DMS79 treated with DMSO at 0.1 percent for 48 hours (cell line): ENCODE results near the gene FRAT1.
"Not testable (repeated sequence)": the region's sequence is repeated elsewhere in the genome, so short reads cannot be mapped to it uniquely, and the experiment has no call there.

Experiments used
- DNase-seq: peaks from one replicate; lab custom pipeline; 2025; lab: John Stamatoyannopoulos, UW

Gene FRAT1, protein sequence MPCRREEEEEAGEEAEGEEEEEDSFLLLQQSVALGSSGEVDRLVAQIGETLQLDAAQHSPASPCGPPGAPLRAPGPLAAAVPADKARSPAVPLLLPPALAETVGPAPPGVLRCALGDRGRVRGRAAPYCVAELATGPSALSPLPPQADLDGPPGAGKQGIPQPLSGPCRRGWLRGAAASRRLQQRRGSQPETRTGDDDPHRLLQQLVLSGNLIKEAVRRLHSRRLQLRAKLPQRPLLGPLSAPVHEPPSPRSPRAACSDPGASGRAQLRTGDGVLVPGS

DNA sequence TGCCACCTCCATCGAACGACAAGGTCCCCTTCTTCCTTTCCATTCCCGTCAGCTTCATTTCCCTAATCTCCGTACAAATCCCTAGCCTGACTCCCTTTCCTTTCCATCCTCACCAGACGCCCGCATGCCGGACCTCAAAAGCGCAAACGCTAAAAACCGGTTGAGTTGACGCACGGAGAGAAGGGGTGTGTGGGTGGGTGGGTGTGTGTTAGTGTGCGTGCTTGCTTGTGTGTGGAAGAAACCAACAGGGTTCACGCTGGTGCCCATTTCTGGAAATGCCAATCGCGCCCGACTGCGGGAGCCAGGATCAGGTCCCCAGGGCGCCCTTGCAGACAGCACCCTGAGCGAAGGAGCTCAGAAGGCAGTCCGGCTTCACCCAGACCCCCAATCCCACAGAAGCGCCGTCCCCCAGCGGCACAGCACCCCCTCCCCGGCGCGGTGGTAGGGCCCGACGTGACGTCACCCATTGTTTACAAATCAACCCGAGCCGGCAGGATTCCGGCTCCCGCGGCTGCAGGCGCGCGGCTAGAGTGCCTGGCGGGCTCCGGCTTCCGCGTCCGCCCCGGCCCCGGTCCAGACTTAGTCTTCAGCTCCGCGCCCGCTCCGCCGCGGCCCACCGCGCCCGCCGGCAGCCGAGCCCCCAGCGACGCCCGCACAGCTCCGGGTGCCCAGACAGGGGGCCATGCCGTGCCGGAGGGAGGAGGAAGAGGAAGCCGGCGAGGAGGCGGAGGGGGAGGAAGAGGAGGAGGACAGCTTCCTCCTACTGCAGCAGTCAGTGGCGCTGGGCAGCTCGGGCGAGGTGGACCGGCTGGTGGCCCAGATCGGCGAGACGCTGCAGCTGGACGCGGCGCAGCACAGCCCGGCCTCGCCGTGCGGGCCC is at the start of gene FRAT1:
Gene FRAT1, plus strand, starts transcription at position 500 of the 880 bp plus-strand sequence. Its CDS starts 183 bp downstream, at position 683.
- DNase-seq, result peak; percentile 65

DNA sequence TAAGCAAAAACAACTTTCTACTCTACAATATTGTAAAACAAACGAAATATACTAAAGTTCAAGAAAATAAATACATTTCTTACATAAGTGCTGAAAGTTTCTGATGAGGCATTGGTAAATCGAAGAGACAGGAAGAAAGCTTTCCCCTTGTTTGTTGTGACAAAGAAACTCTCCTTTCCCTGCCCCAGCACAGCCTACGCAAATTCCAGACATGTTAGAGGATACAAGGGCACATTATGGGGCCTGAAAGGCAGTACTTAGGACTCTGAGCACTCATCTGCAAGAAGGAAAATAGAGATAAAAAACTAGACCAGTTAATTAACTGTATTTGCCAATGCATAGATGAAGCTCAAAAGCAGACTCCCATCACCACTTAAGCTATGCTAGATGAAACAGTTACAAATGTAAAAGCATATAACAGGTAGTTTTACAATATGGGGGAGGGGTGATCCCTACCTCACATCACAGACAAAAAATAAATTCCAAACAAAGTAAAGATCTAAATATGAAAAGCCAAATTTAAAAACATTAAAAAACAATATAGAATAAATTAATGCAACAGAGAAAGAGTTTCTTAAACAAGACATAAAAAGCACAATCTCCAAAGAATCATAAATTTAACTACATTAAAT is 48.4 kb upstream of the FRAT1 start:
- no peak for DNase-seq

DNA sequence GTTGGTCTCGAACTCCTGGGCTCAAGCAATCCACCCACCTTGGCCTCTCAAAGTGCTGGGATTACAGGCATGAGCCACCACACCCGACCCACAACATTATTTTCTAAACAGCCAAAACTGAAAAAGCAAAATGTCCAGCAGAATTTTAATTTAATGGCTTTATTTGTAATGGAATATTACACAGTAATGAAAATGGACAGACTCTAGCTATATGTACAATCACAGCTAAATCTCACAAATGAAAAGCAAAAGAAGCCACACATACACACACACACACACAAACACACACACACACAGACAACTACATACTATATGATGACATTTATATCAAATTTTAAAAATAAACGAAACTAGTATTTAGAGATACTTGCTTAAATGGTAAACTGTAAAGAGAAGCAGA is 45.4 kb upstream of the FRAT1 start:
- DNase-seq, result no peak

DNA sequence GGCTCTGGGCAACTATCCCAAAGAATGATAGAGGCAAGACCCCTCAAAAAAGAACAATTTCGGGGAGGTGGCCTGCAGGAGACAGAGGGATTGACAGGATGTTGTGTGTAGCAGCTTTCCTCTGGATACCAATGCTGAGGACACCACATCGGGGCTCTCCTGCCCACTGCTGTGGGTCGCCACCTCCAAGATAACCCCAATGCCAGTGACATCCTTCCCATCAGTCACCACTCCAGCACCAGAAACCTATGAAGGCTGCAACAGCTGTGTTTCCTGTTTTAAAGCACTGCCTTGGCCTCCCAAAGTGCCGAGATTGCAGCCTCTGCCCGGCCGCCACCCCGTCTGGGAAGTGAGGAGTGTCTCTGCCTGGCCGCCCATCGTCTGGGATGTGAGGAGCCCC is 44.2 kb upstream of the FRAT1 start:
- DNase-seq, result no peak

DNA sequence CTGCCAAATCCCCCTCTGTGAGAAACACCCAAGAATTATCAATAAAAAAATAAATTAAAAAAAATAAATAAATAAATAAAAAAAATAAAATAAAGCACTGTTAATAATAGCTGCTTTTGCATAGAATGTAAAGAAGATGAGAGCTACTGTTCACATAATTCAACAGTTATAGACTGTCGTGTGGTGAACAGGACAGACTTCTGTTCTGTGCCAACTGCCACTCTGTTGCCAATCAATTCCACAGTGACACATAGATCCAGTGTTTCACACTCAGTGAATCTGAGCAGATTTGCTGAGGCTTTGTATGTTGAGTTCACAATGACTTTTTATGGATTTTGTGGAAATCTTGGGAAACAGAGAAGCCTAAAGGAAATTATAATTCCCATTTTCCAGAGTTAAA is 41.5 kb upstream of the FRAT1 start:
- DNase-seq, result no peak

DNA sequence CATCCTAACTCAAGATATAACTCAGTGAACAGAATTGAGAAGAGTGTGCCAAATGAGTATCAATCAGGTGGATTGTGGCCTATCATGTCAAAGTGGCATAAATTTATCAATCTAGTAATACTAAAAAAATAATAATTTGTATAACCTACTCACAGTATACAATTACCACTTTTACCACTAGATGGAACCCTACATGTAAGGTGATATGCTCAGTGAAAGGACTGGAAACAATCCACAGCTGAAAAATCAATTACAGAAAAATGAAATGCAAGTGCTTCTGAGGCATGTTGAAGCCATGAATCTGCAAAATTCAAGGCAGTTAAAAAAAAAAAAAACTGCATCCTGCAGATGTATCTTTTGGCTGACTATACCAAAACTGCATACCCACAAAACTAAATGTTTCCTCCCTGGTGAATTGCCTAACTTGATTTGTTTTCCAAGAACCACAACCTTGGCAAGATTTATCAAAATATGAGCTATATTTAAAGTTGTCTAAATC is 40.5 kb upstream of the FRAT1 start:
- peak; percentile 51 for DNase-seq

DNA sequence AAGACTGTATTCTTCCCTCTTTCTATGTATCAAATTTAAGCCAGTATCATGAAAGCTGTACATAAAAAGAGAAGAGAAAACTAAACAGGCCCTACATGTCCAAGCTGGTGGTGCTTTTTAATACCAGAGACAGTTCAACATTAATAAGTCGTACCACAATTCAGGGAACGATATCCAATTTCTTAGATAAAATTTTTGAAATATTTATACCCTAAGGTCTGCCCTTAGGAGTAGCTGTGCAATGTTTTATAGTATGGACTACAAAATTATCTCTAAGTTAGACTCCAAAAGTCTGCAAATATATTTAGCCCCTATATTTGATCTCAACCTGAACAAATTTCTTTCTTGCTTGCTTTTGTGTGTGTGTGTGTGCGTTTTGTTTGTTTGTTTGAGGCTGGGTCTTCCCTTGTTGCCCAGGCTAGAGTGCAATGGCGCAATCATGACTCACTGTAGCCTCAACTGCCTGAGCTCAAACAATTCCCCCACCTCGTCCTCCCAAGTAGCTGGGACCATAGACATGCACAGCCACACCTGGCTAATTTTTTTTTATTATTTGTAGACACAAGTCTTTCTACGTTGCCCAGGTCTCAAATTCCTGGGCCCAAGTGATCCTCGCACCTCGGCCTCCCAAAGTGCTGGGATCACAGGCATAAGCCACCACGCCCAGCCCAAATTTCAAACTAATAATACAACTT is 39.8 kb upstream of the FRAT1 start:
- no peak for DNase-seq

DNA sequence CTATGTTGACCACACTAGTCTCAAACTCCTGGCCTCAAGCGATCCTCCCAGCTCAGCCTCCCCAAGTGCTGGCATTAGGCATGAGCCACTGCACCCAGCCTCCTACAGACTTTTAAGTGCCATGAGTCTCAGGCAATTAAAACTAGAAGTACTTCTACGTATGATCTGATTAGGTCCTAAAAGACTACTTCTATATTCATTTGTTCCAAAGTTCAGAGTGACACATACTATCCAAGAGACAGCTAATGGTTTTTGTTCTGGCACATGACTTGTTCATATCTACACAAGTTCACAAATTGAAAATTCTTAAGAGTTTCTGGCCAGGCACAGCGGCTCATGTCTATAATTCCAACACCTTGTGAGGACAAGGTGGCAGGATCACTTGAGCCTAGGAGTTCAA is 38.3 kb upstream of the FRAT1 start:
- peak; percentile 4 for DNase-seq

DNA sequence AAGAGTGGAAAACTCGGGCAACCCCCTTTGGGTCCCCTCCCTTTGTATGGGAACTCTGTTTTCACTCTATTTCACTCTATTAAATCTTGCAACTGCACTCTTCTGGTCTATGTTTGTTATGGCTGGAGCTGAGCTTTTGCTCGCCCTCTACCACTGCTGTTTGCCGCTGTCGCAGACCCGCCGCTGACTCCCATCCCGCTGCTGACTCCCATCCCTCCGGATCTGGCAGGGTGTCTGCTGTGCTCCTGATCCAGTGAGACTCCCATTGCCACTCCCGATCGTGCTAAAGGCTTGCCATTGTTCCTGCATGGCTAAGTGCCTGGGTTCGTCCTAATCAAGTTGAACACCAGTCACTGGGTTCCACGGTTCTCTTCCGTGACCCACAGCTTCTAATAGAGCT is 29.0 kb upstream of the FRAT1 start:
- DNase-seq, result not testable (repeated sequence)

DNA sequence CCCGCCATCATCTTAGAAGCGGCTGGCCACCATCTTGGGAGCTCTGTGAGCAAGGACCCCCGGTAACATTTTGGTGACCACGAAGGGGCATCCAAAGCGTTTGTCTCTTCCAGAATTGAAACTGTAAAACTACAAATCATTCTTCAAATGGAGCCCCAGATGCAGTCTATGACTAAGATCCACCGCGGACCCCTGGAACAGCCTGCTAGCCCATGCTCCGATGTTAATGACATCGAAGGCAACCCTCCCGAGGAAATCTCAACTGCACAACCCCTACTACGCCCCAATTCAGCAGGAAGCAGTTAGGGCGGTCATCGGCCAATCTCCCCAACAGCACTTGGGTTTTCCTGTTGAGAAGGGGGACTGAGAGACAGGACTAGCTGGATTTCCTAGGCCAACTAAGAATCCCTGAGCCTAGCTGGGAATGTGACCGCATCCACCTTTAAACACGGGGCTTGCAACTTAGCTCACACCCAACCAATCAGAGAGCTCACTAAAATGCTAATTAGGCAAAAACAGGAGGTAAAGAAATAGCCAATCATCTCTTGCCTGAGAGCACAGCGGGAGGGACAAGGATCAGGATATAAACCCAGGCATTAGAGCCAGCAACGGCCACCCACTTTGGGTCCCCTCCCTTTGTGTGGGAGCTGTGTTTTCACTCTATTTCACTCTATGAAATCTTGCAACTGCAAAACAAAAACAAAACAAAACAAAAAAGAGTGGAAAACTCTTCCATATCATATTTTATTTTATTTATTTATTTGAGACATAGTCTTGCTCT is 28.3 kb upstream of the FRAT1 start:
- not testable (repeated sequence) for DNase-seq

DNA sequence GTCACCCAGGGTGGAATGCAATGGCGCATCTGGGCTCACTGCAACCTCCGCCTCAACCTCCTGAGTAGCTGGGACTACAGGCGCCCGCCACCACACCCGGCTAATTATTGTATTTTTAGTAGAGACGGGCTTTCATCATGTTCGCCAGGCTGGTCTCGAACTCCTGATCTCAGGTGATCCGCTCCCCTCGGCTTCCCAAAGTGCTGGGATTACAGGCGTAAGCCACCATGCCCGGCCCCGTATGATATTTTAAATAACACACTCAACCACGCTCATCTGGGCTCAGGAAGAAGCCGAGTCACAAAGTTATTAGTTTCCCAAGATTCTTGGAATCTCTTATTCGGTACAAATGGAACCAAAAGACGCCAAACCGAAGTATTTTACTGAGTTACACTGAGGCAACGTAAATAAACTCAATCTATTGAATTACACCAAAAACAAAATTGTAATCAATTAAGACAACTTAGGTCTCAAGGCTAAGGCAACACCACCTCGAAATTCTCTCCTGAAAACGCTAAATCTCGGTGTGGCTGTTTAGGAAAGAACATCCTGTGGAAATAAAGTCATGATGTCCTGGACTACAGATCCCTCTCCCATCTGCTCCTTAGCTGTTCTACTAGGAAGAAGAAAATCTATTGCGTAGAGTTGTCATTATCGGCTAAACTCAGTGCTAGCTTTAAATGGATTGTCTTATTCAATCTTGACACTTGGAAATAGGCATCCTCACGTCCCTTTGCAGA is 27.5 kb upstream of the FRAT1 start:
- DNase-seq, result no peak

DNA sequence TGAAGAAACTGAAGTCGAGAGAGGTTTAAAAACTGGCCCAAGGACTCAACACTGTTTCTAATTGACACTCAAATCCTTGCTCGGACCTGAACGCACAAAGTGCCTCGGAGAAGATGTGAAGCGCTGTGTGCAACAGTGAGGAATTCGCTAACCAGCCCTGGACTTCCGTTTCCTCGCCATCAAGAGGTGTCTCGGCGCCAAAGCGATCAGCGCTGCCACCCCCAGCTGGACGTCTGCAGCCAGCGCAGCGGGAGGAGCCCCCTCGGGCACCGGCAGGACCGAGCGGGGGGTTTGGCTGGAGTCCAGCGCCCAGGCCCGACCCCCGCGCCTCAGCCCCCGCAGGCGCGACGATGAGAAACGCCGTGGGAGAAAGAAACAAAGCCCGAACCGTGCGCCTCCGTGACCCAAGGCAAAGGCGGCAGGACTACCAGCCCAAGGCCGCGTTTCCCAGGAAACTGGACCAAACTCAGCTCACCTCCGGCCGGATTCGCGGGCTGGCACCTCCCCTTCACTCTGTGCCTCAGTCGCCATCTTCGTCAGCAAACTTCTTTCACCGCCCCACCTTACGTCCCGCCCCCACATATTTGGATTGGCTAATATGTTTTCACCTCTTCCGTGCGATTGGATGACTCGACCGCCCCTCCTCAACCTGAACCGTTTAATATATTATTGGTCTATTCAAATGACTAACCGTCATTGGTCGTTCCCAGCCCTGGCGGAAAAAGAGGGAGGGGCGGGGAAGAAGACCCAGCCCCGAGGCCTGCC is 26.8 kb upstream of the FRAT1 start, which contains the start of gene ARHGAP19:
Gene ARHGAP19, minus strand, starts transcription at position 541 of the 765 bp plus-strand sequence. Its CDS starts 10 bp downstream, at position 531.
- peak; percentile 87 for DNase-seq

DNA sequence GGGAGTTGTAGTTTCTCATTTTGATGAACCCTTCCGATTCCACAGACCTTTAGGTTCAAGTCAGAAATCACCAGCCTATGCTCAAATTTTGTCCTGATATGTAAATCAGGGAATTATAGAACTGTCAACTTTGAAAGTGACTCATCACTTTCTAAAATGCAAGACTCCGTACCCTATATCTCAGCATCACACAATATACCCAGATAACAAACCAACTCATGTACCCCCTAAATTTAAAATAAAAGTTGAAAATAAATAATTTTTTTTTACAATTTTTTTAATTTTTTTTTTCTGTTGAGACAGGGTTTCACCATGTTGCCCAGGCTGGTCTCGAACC is 26.2 kb upstream of the FRAT1 start:
- no peak for DNase-seq

DNA sequence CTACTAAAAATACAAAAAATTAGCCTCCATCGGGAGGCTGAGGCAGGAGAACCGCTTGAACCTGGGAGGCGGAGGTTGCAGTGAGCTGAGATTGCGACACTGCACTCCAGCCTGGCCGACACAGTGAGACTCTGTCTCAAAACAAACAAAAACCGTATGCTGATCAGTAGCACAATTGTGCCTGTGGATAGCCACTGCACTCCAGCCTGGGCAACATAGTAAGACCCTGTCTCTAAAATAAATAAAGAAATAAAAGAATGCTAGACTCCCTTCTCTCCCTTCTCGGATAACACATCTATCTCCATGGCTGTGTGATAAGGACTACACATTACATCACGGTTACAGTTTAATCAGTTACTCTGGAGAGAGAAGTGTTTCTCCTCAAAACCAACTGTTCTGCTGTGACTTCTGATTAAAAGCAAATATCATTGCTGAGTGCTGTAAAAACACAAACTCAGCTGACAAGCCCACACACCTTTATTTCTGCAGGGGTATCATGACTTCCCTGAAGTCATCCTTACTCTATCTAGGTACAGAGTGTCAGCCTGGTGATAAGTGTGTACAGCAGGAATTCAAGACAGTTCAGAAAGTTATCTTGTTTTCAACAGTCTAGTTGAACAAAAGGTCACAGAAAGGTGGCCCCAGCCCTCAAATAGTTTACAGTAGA is 21.4 kb upstream of the FRAT1 start:
- no peak for DNase-seq

DNA sequence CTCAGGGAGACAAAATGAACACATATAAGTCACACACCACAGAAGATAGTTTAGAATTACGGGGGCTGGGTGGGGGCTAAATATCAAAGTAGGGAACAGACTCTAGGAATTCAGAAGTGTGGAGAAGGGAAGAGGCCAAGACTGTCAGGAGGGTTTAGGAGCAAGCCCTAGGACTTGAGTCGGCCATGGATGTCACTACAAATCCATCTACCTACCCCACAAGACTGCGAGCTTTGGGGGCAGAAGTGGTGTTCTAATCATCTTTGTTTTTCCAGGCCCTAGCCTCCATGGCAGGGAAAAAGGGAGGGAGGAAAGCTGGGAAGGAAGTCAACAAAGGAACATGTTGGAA is 20.9 kb upstream of the FRAT1 start:
- no peak for DNase-seq

DNA sequence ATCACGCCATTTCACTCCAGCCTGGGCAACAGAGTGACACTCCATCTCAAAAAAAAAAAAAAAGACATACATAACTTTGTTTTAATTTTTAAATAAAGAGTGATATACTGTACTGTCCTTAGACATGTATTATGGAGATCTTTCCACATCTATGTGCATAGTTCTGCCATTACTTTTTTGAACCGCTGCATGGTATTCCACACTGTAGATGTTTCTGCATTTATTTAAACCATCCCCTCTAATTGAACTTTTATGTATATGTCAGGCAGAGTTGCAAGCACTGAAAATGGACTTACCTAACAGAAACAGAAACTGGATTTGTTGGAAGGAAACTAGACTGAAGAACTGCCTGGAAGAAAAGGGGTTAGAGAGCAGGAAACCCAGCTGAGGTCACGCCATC is 18.1 kb upstream of the FRAT1 start:
- DNase-seq, result no peak

DNA sequence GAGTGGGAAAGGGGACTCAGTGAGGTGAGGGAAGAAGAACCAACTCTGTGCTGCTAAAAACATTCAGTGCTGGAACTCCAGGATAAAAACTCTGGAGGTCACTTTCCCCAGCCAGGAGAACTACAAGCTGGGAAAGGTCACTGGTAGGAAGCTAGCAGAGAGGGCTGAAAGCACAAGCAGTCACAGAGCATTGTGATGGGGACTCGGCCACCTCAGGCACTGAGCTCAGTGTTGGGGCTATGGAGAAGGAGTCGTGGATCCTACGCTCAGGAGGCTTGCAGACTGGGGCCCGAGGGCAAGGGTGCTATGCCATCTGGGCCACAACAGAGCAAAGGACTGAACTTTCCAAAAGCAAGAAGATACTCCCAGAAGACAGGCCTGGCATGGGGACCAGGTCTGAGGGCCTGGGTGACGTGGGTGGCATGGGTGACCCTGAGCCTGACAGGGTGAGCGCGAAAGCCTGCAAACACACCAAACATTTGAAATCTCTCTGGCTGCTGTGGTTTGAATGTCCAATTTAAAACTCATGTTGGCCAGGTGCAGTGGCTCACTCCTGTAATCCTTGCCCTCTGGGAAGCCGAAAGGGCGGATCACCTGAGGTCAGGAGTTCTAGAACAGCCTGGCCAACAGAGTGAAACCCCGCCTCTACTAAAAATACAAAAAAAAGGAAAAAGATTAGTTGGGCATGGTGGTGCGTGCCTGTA is 16.8 kb upstream of the FRAT1 start:
- no peak for DNase-seq

DNA sequence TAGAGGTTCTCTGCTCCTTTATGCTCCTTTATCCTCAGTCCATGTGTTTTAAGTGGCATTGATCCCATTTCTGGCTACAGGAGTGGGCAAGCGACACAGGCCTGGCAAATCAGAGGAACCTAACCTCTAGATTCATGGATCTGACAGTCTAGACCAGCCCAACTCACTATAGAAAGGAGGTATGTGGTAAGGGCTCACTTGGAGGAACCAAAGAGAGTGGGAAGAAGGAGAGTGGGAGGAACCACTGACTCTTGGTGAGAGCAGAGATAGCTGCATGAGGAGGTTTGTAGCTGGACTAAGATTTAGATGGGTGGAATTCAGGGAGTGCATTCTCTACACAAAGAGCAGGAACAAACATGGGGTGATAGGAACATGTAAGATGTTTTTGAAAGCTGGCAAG is 11.6 kb upstream of the FRAT1 start:
- DNase-seq, result no peak
